Measurements from ENCODE around the gene MYL3.

- TF ChIP-seq, protein P1, sequence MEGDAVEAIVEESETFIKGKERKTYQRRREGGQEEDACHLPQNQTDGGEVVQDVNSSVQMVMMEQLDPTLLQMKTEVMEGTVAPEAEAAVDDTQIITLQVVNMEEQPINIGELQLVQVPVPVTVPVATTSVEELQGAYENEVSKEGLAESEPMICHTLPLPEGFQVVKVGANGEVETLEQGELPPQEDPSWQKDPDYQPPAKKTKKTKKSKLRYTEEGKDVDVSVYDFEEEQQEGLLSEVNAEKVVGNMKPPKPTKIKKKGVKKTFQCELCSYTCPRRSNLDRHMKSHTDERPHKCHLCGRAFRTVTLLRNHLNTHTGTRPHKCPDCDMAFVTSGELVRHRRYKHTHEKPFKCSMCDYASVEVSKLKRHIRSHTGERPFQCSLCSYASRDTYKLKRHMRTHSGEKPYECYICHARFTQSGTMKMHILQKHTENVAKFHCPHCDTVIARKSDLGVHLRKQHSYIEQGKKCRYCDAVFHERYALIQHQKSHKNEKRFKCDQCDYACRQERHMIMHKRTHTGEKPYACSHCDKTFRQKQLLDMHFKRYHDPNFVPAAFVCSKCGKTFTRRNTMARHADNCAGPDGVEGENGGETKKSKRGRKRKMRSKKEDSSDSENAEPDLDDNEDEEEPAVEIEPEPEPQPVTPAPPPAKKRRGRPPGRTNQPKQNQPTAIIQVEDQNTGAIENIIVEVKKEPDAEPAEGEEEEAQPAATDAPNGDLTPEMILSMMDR (IDR thresholded peaks at IDR 0.05; ENCODE audit: insufficient read depth, low read length) = no peak
- no peak for TF ChIP-seq GABPA (IDR thresholded peaks at IDR 0.05; ENCODE audit: low read depth)
- TF ChIP-seq POLR2AphosphoS5 (IDR thresholded peaks at IDR 0.05; ENCODE audit: low read depth) = no peak
These were observed 26.9 kb upstream of the MYL3 start for GRCh38 chr3:46890132-46890531.
